Brain microvascular endothelial cell (primary cell): ENCODE results near the gene SLC16A7.

Experiments
- DNase-seq: peaks from one replicate; pipeline ENCODE4 v3.0.0-alpha.2; 2020
- H3K27ac ChIP-seq: fragments of 250-450 bp; sonication (Bioruptor Pico); 2 replicates; pipeline ENCODE4 v1.5.1; 2020; ENCODE audit warnings: mild to moderate bottlenecking, moderate library complexity
- H3K27me3 ChIP-seq: fragments of 250-450 bp; sonication (Bioruptor Pico); replicated peaks from 2 replicates; pipeline ENCODE4 v1.5.1; 2020; ENCODE audit warnings: mild to moderate bottlenecking
- H3K36me3 ChIP-seq: fragments of 250-450 bp; sonication (Bioruptor Pico); replicated peaks from 2 replicates; pipeline ENCODE4 v1.5.1; 2020; ENCODE audit warnings: mild to moderate bottlenecking
- H3K4me3 ChIP-seq: 2 replicates; pipeline ENCODE4 v1.5.1; 2011; ENCODE audit warnings: low read depth, mild to moderate bottlenecking, control low read depth, low read length, moderate library complexity
- in situ Hi-C: cut with HindIII; loops from 2 replicates; pipeline ENCODE4 v1.10.0; 2017; ENCODE audit warnings: low sequenced_read_pairs, low pct_ligation_motif_present
- TF ChIP-seq, protein P1 (sequence below): IDR thresholded peaks from 2 replicates; pipeline ENCODE4 v1.5.1; 2011; ENCODE audit warnings: low read depth, mild to moderate bottlenecking, moderate library complexity, low read length, control low read depth, inconsistent platforms; ENCODE audit errors: missing control alignments

Gene SLC16A7

GRCh38 chr12:59627582-59627981 lies 31.8 kb downstream of the SLC16A7 start:
- Histone ChIP-seq H3K27me3 (no peaks in the 10 kb centered on the region), H3K36me3 (no peaks in the 10 kb centered on the region), H3K4me3 (no peak overlapping the region), H3K27ac (no peak overlapping the region)
- TF ChIP-seq, protein P1, sequence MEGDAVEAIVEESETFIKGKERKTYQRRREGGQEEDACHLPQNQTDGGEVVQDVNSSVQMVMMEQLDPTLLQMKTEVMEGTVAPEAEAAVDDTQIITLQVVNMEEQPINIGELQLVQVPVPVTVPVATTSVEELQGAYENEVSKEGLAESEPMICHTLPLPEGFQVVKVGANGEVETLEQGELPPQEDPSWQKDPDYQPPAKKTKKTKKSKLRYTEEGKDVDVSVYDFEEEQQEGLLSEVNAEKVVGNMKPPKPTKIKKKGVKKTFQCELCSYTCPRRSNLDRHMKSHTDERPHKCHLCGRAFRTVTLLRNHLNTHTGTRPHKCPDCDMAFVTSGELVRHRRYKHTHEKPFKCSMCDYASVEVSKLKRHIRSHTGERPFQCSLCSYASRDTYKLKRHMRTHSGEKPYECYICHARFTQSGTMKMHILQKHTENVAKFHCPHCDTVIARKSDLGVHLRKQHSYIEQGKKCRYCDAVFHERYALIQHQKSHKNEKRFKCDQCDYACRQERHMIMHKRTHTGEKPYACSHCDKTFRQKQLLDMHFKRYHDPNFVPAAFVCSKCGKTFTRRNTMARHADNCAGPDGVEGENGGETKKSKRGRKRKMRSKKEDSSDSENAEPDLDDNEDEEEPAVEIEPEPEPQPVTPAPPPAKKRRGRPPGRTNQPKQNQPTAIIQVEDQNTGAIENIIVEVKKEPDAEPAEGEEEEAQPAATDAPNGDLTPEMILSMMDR, result no peak
- no peak for DNase-seq
- in situ Hi-C loops, result no loop called here

DNA sequence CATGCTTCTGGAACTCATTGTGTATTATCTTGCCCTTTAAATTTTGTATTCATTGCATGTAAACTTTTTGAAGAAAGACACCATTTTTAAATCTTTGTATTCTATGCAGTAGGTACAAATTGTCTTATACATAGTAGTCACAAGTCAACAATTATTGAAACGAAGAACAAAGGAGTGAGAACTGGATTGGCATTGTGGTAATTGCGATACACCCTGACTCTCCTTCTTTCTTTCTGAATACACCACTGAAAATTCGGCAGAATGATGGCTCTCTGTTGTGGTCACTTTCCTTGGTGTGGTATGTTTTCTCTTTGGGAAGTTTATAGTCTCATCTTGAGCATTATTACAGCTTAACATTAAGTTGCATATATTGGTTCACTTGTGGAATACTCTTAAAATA lies 34.1 kb downstream of the SLC16A7 start:
- H3K27me3 ChIP-seq, result no peaks in the 10 kb centered on the region
- TF ChIP-seq, protein P1, result no peak
- no peak overlapping the region for H3K27ac ChIP-seq
- H3K4me3 ChIP-seq, result no peak overlapping the region
- H3K36me3 ChIP-seq, result no peaks in the 10 kb centered on the region
- in situ Hi-C loops, result no loop called here
- no peak for DNase-seq

DNA sequence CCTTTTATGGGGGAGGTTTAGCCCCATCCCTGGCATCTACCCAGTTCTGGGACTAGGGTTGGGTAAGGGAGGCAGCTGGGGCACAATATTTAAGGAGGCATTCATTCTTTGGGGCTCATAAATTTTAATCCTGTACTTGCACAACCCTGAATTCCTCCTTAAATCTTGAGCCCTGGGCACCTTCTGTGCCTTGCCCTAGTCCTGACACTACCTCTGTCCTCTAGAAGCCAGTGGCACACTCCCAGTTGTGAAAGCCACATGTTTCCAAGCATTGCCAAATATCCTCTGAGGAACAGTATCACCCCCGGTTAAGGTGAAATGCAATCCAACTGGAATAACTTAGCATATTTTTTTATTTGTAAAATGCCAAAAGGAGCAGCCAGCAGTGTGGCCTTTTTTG lies 36.6 kb downstream of the SLC16A7 start:
- no peak overlapping the region for H3K27ac ChIP-seq
- DNase-seq, result no peak
- TF ChIP-seq, protein P1, result no peak
- in situ Hi-C loops, result no loop called here
- no peaks in the 10 kb centered on the region for H3K36me3 ChIP-seq
- H3K4me3 ChIP-seq, result no peak overlapping the region
- H3K27me3 ChIP-seq, result no peaks in the 10 kb centered on the region

DNA sequence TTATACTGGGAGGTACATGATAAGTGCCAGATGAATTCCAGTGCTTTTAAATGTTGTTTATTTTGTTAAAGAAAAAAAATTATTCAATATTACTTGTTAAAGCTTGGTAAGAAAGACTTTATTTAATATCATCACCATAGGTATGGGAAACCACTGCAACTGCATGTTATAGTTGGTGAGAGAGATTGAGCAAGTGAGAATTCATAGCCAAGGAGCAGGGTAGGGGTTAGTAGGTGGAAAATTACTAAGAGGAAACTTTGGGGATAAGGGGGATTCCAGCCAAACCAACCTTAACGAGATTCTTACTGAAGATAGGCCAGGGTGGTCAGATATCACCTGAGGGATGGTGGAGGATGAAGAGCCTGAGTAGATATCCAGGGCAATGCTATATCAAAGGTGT lies 38.4 kb downstream of the SLC16A7 start:
- no peak for DNase-seq
- H3K4me3 ChIP-seq, result no peak overlapping the region
- no peak overlapping the region for H3K27ac ChIP-seq
- H3K36me3 ChIP-seq, result no peaks in the 10 kb centered on the region
- in situ Hi-C loops, result no loop called here
- H3K27me3 ChIP-seq, result no peaks in the 10 kb centered on the region
- TF ChIP-seq, protein P1, result no peak

GRCh38 chr12:59636945-59637691 lies 41.3 kb downstream of the SLC16A7 start:
- TF ChIP-seq, protein P1, result no peak
- in situ Hi-C loops, result no loop called here
- Histone ChIP-seq H3K27me3 (no peaks in the 10 kb centered on the region), H3K4me3 (no peak overlapping the region), H3K36me3 (no peaks in the 10 kb centered on the region), H3K27ac (no peak overlapping the region)
- no peak for DNase-seq

DNA sequence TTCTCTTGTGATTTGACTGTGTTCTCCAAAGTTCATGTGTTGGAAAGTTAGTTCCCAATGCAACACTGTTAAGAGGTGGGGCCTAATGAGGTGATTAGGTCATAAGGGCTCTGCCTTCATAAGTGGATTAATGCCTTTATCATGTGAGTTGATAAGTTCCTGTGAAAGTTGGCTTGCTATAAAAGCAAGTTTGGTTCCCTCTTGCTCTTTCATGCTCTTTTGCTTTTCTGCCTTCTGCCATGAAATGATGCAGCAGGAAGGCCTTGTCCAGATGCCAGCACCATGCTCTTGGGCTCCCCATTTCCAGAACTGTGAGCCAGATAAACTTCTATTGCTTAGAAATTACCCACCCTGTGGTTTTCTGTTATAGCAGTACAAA lies 41.9 kb downstream of the SLC16A7 start:
- Histone ChIP-seq H3K36me3 (no peaks in the 10 kb centered on the region), H3K4me3 (no peak overlapping the region), H3K27me3 (no peaks in the 10 kb centered on the region), H3K27ac (no peak overlapping the region)
- DNase-seq, result no peak
- TF ChIP-seq, protein P1, result no peak
- in situ Hi-C loops, result no loop called here
